MM.1S (cell line): ENCODE measurements around the gene TSHZ2.

ENCODE experiments used
- DNase-seq: peaks from one replicate; pipeline ENCODE4 v3.0.0-alpha.2; 2015
- H2AFZ ChIP-seq: fragments of 300-600 bp; sonication (generic); 2 replicates; pipeline ENCODE4 v1.6.0; 2016; ENCODE audit warnings: antibody characterized with exemption, low read length
- H3F3A ChIP-seq: fragments of 300-600 bp; sonication (generic); 2 replicates; pipeline ENCODE4 v1.6.1; 2016; ENCODE audit warnings: mild to moderate bottlenecking, antibody characterized with exemption, low read length, moderate library complexity, mixed read lengths; ENCODE audit not compliant: insufficient read depth
- H3K27ac ChIP-seq: fragments of 300-600 bp; sonication (generic); 2 replicates; pipeline ENCODE4 v1.5.1; 2016; ENCODE audit warnings: mild to moderate bottlenecking, low read length
- H3K27me3 ChIP-seq: fragments of 300-600 bp; sonication (generic); replicated peaks from 2 replicates; pipeline ENCODE4 v1.6.0; 2016; ENCODE audit warnings: low read length; ENCODE audit not compliant: insufficient read depth
- H3K36me3 ChIP-seq: fragments of 300-600 bp; sonication (generic); replicated peaks from 2 replicates; pipeline ENCODE4 v1.6.1; 2016; ENCODE audit warnings: mild to moderate bottlenecking, low read length, mixed read lengths; ENCODE audit not compliant: insufficient read depth
- H3K4me1 ChIP-seq: fragments of 300-600 bp; sonication (generic); 2 replicates; pipeline ENCODE4 v1.6.1; 2016; ENCODE audit warnings: low read length, mixed read lengths
- H3K4me2 ChIP-seq: fragments of 300-600 bp; sonication (generic); 2 replicates; pipeline ENCODE4 v1.6.0; 2016; ENCODE audit warnings: low read depth, low read length
- H3K4me3 ChIP-seq: fragments of 300-600 bp; sonication (generic); 2 replicates; pipeline ENCODE4 v1.5.1; 2016; ENCODE audit warnings: low read length, mixed read lengths
- H3K79me2 ChIP-seq: fragments of 300-600 bp; sonication (generic); 2 replicates; pipeline ENCODE4 v1.6.1; 2016; ENCODE audit warnings: mixed run types, low read length, mixed read lengths
- H3K9ac ChIP-seq: fragments of 300-600 bp; sonication (generic); 2 replicates; pipeline ENCODE4 v1.6.1; 2016; ENCODE audit warnings: low read length, mixed read lengths
- H3K9me2 ChIP-seq: fragments of 300-600 bp; sonication (generic); replicated peaks from 2 replicates; pipeline ENCODE4 v1.6.1; 2016; ENCODE audit warnings: mild to moderate bottlenecking, low read length, mixed read lengths; ENCODE audit not compliant: insufficient read depth
- H3K9me3 ChIP-seq: fragments of 300-600 bp; sonication (generic); replicated peaks from 2 replicates; pipeline ENCODE4 v1.6.1; 2016; ENCODE audit warnings: mild to moderate bottlenecking, low read length, mixed read lengths; ENCODE audit not compliant: insufficient read depth
- H4K20me1 ChIP-seq: fragments of 300-600 bp; sonication (generic); 2 replicates; pipeline ENCODE4 v1.6.1; 2016; ENCODE audit warnings: mild to moderate bottlenecking, low read length, moderate library complexity, mixed read lengths; ENCODE audit not compliant: insufficient read depth
- CTCF ChIP-seq: fragments of 300-600 bp; sonication (generic); IDR thresholded peaks from 2 replicates; pipeline ENCODE4 v1.5.1; 2016; ENCODE audit warnings: antibody characterized with exemption, low read length, mixed read lengths
- EZH2 ChIP-seq: fragments of 300-600 bp; sonication (generic); optimal IDR thresholded peaks from 2 replicates; pipeline ENCODE3; 2017; ENCODE audit warnings: low read depth, mild to moderate bottlenecking, antibody characterized with exemption, low read length, mixed read lengths
- EZH2phosphoT487 ChIP-seq: fragments of 300-600 bp; sonication (generic); IDR thresholded peaks from 2 replicates; pipeline ENCODE4 v1.6.1; 2018; ENCODE audit warnings: antibody characterized with exemption, low read length

The TSHZ2 gene

GRCh38 chr20:53220482-53221307 is 248.5 kb downstream of the TSHZ2 start:
- Histone ChIP-seq H3K27me3 (no peaks in the 10 kb centered on the region), H3K9me3 (no peaks in the 10 kb centered on the region), H3K4me3 (no peak overlapping the region), H4K20me1 (no peaks in the 10 kb centered on the region), H3K4me1 (peaks cover 30% of the 10 kb centered on the region), H3K9ac (no peak overlapping the region), H3K36me3 (no peaks in the 10 kb centered on the region), H3K79me2 (no peaks in the 10 kb centered on the region), H3F3A (peaks cover 8% of the 10 kb centered on the region), H3K9me2 (no peaks in the 10 kb centered on the region), H3K27ac (no peak overlapping the region), H3K4me2 (no peak overlapping the region), H2AFZ (no peak overlapping the region)
- DNase-seq: no peak
- TF ChIP-seq CTCF (no peak), EZH2phosphoT487 (no peak), EZH2 (no peak)

GRCh38 chr20:53221731-53222130 is 249.6 kb downstream of the TSHZ2 start:
- no peak overlapping the region for H3K9ac ChIP-seq
- no peaks in the 10 kb centered on the region for H4K20me1 ChIP-seq
- peaks cover 8% of the 10 kb centered on the region for H3F3A ChIP-seq
- H3K79me2 ChIP-seq: no peaks in the 10 kb centered on the region
- H3K36me3 ChIP-seq: no peaks in the 10 kb centered on the region
- no peak for DNase-seq
- TF ChIP-seq EZH2phosphoT487 (no peak), EZH2 (no peak), CTCF (no peak)
- H3K4me1 ChIP-seq: peaks cover 21% of the 10 kb centered on the region
- H3K4me2 ChIP-seq: no peak overlapping the region
- H2AFZ ChIP-seq: no peak overlapping the region
- H3K9me3 ChIP-seq: no peaks in the 10 kb centered on the region
- H3K4me3 ChIP-seq: no peak overlapping the region
- H3K27me3 ChIP-seq: no peaks in the 10 kb centered on the region
- H3K9me2 ChIP-seq: no peaks in the 10 kb centered on the region
- H3K27ac ChIP-seq: no peak overlapping the region

- Histone ChIP-seq H3K79me2 (no peaks in the 10 kb centered on the region), H3K9me3 (no peaks in the 10 kb centered on the region), H3K4me1 (peaks cover 18% of the 10 kb centered on the region), H3K27me3 (no peaks in the 10 kb centered on the region), H4K20me1 (no peaks in the 10 kb centered on the region), H3K9me2 (no peaks in the 10 kb centered on the region), H3F3A (peaks cover 12% of the 10 kb centered on the region), H3K4me3 (no peak overlapping the region), H3K36me3 (no peaks in the 10 kb centered on the region), H2AFZ (no peak overlapping the region), H3K9ac (no peak overlapping the region), H3K4me2 (no peak overlapping the region), H3K27ac (no peak overlapping the region)
- DNase-seq: no peak
- TF ChIP-seq CTCF: no peak
- TF ChIP-seq EZH2phosphoT487: no peak
- no peak for TF ChIP-seq EZH2
Observed at GRCh38 chr20:53222416-53222815, 250.3 kb downstream of the TSHZ2 start.
